ENCODE data around the gene CACNA1C.

DNA sequence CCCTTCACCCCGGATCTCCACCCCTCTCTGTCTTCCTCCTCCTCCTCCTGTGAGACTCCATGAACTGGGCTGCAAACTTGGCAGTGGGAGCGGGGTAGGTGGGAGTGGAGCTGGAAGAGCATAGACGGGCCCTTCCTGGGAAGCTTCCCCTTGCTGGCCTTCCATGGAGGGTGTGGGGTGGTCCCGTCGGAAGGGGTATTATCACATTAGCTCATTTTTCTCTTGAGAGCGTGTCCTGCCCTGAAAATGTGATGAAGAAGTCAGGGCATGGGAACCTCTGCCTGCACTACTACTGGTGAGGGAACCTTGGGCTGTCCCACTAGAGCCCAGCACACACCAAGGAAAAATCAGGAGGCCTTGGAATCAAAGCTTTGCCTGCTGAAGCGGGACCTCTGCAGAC, 66.5 kb downstream of the CACNA1C start:
- TF ChIP-seq CTCF (conservative IDR thresholded peaks at IDR 0.05) (no peak), ZFX (IDR thresholded peaks at IDR 0.05) (no peak)

Data from C4-2B (cell line).